ENCODE data around the gene ZNF324. TPM values are rescaled to one million over a fixed set of nuclear protein-coding genes. Genes with fewer than 3 reads are reported as not detected.
A peak's percentile ranks its signal among the peaks of the same experiment; 100 is the strongest.

The ZNF324 gene
- total RNA-seq, 3 donors from 2014 or later (not counting 1 experiment from before 2014, with no cell fraction given), result 21.3 to 23.7 (median 23.3) TPM

GRCh38 chr19:58477130-58477529 lies 10.2 kb downstream of the ZNF324 start:
- no peak for DNase-seq
- Histone ChIP-seq H3K4me3 (ENCODE audit: low read length) (no peak overlapping the region), H3K4me1 (ENCODE audit: control insufficient read depth, insufficient read depth, low read length) (peaks cover 21% of the 10 kb centered on the region), H3K27me3 (ENCODE audit: control insufficient read depth, insufficient read depth, low read length) (no peaks in the 10 kb centered on the region), H3K27ac (ENCODE audit: low read length) (peak overlapping the region; percentile 90), H3K36me3 (ENCODE audit: control insufficient read depth, insufficient read depth, low read length) (peaks cover 12% of the 10 kb centered on the region), H3K9me3 (ENCODE audit: control insufficient read depth, insufficient read depth, low read length) (no peaks in the 10 kb centered on the region)
- H3K4me3 Mint-ChIP-seq, result peak overlapping the region; percentile 93
- peak overlapping the region; percentile 94 to 99 for H3K27ac Mint-ChIP-seq
- ATAC-seq, result no peak
- TF ChIP-seq, protein P1, sequence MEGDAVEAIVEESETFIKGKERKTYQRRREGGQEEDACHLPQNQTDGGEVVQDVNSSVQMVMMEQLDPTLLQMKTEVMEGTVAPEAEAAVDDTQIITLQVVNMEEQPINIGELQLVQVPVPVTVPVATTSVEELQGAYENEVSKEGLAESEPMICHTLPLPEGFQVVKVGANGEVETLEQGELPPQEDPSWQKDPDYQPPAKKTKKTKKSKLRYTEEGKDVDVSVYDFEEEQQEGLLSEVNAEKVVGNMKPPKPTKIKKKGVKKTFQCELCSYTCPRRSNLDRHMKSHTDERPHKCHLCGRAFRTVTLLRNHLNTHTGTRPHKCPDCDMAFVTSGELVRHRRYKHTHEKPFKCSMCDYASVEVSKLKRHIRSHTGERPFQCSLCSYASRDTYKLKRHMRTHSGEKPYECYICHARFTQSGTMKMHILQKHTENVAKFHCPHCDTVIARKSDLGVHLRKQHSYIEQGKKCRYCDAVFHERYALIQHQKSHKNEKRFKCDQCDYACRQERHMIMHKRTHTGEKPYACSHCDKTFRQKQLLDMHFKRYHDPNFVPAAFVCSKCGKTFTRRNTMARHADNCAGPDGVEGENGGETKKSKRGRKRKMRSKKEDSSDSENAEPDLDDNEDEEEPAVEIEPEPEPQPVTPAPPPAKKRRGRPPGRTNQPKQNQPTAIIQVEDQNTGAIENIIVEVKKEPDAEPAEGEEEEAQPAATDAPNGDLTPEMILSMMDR (IDR thresholded peaks at IDR 0.05), result no peak
- H3K9me3 Mint-ChIP-seq, result no peaks in the 10 kb centered on the region
- no peaks in the 10 kb centered on the region for H3K36me3 Mint-ChIP-seq
- no peaks in the 10 kb centered on the region for H3K27me3 Mint-ChIP-seq (ENCODE audit: low read depth in 2 of 2)
- intact Hi-C loops (cut with micrococcal nuclease), result no loop called here
- WGBS (ENCODE audit: insufficient coverage), result 95% methylated on average over 14 of the region's 15 CpGs
- peaks cover 8 to 18% of the 10 kb centered on the region in 2 donors for H3K4me1 Mint-ChIP-seq

DNA sequence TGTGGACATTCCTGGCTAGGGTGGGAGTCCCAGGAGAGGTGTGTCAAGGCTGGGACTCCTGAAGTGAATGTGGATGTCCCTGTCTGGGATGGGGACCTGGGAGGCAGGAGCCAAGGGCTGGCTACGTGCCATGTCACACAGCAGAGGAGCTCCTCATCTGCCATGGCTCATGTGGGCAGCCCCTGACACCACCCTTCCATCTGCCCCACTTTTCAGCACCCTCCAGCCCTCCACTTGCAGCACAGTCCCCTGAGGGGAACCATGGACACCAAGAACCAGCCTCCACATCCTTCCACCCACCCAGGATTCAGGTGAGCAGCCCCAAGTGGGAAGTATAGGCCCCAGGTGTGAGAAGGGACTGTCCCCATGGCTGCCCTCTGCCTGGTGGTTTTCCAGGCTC lies 11.0 kb downstream of the ZNF324 start:
- Mint-ChIP-seq H3K36me3 (no peaks in the 10 kb centered on the region), H3K27ac (no peak overlapping the region), H3K27me3 (ENCODE audit: low read depth in 2 of 2) (no peaks in the 10 kb centered on the region), H3K4me1 (peaks cover 8 to 18% of the 10 kb centered on the region in 2 donors), H3K4me3 (no peak overlapping the region), H3K9me3 (no peaks in the 10 kb centered on the region)
- Histone ChIP-seq H3K27me3 (ENCODE audit: control insufficient read depth, insufficient read depth, low read length) (no peaks in the 10 kb centered on the region), H3K9me3 (ENCODE audit: control insufficient read depth, insufficient read depth, low read length) (no peaks in the 10 kb centered on the region), H3K27ac (ENCODE audit: low read length) (no peak overlapping the region), H3K4me3 (ENCODE audit: low read length) (no peak overlapping the region), H3K36me3 (ENCODE audit: control insufficient read depth, insufficient read depth, low read length) (peaks cover 4% of the 10 kb centered on the region), H3K4me1 (ENCODE audit: control insufficient read depth, insufficient read depth, low read length) (peaks cover 21% of the 10 kb centered on the region)
- DNase-seq, result no peak
- WGBS (ENCODE audit: insufficient coverage), result 100% methylated on average over 1 of the region's 1 CpG
- TF ChIP-seq, protein P1 (IDR thresholded peaks at IDR 0.05), result no peak
- ATAC-seq, result no peak
- intact Hi-C loops (cut with micrococcal nuclease), result no loop called here

DNA sequence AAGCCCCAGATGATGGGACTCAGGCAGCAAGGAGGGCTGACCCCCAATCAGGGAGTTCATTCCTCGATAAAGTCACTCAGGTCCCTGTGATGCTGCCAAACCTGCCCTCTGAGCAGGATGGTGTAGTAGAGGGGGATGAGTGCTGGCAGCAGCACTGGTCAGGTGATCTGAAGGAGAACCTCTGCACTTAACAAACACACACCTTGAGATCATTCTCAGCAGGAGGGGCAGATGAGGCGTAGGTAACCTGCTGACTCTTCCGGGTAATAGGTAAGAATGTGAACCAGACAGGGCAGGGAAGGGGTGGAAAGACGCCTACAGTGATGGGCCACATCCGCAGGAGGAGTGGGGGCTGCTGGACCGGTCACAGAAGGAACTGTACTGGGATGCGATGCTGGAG lies 12.4 kb downstream of the ZNF324 start:
- WGBS (ENCODE audit: insufficient coverage), result 96% methylated on average over 7 of the region's 7 CpGs
- intact Hi-C loops (cut with micrococcal nuclease), result no loop called here

More for the DNA sequence above, 12.4 kb downstream of the ZNF324 start:
- DNase-seq (no peak), ATAC-seq (no peak)
- Histone ChIP-seq H3K4me1 (ENCODE audit: control insufficient read depth, insufficient read depth, low read length) (peaks cover 21% of the 10 kb centered on the region), H3K36me3 (ENCODE audit: control insufficient read depth, insufficient read depth, low read length) (peaks cover 2% of the 10 kb centered on the region), H3K9me3 (ENCODE audit: control insufficient read depth, insufficient read depth, low read length) (no peaks in the 10 kb centered on the region), H3K27me3 (ENCODE audit: control insufficient read depth, insufficient read depth, low read length) (no peaks in the 10 kb centered on the region), H3K27ac (ENCODE audit: low read length) (no peak overlapping the region), H3K4me3 (ENCODE audit: low read length) (no peak overlapping the region)
- TF ChIP-seq, protein P1 (IDR thresholded peaks at IDR 0.05), result no peak
- no peaks in the 10 kb centered on the region for H3K27me3 Mint-ChIP-seq (ENCODE audit: low read depth in 2 of 2)
- H3K4me1 Mint-ChIP-seq, result peaks cover 8 to 18% of the 10 kb centered on the region in 2 donors
- H3K36me3 Mint-ChIP-seq, result no peaks in the 10 kb centered on the region
- H3K9me3 Mint-ChIP-seq, result no peaks in the 10 kb centered on the region
- no peak overlapping the region for H3K4me3 Mint-ChIP-seq
- no peak overlapping the region for H3K27ac Mint-ChIP-seq
